ENCODE data around the gene SCLT1. TPM values are rescaled to one million over a fixed set of nuclear protein-coding genes. Genes with fewer than 3 reads are reported as not detected.

Gene SCLT1
- polyA plus RNA-seq, 1 donor from 2014 or later = 12.8 TPM

- H3K9me2 ChIP-seq (ENCODE audit: insufficient read depth, low read length) = no peaks in the 10 kb centered on the region
- H3K4me2 ChIP-seq (ENCODE audit: low read length) = no peak overlapping the region
- H3K9ac ChIP-seq (ENCODE audit: low read length) = no peak overlapping the region
- H3K79me2 ChIP-seq (replicated peaks; ENCODE audit: insufficient read depth, low read length) = no peaks in the 10 kb centered on the region
- H3K4me3 ChIP-seq (ENCODE audit: low read length) = no peak overlapping the region
- peaks cover 7% of the 10 kb centered on the region for H3K36me3 ChIP-seq (ENCODE audit: insufficient read depth, low read length)
- no peaks in the 10 kb centered on the region for H3F3A ChIP-seq (ENCODE audit: insufficient read depth, low read length, poor library complexity, severe bottlenecking)
- H3K27ac ChIP-seq (ENCODE audit: low read length) = no peak overlapping the region
- no peak overlapping the region for H2AFZ ChIP-seq (ENCODE audit: low read depth, low read length)
- no peaks in the 10 kb centered on the region for H4K20me1 ChIP-seq (ENCODE audit: insufficient read depth)
- H3K9me3 ChIP-seq (ENCODE audit: low read length) = no peaks in the 10 kb centered on the region
- TF ChIP-seq RAD21 (conservative IDR thresholded peaks at IDR 0.05) = no peak
- TF ChIP-seq MXI1 (conservative IDR thresholded peaks at IDR 0.05; ENCODE audit: poor library complexity, severe bottlenecking) = no peak
- TF ChIP-seq EP300 (conservative IDR thresholded peaks at IDR 0.05; ENCODE audit: poor library complexity, severe bottlenecking) = peak; percentile 30
- peak; percentile 44 for TF ChIP-seq POLR2AphosphoS5 (IDR thresholded peaks at IDR 0.05)
- no peak for TF ChIP-seq SMC3 (conservative IDR thresholded peaks at IDR 0.05; ENCODE audit: poor library complexity)
- H3K27me3 ChIP-seq (ENCODE audit: insufficient read depth, low read depth, low read length) = no peaks in the 10 kb centered on the region
These were observed 223.4 kb downstream of the SCLT1 start for GRCh38 chr4:128869776-128870509.

GRCh38 chr4:128868758-128869157 lies 224.6 kb downstream of the SCLT1 start:
- H3K36me3 ChIP-seq (ENCODE audit: insufficient read depth, low read length) = peaks cover 7% of the 10 kb centered on the region
- TF ChIP-seq EZH2 (IDR thresholded peaks at IDR 0.05; ENCODE audit: borderline replicate concordance, insufficient read depth, low read length, poor library complexity, severe bottlenecking) (no peak), POLR2AphosphoS5 (IDR thresholded peaks at IDR 0.05) (no peak), CTCF (IDR thresholded peaks at IDR 0.05; ENCODE audit: poor library complexity, severe bottlenecking) (no peak), TAF1 (IDR thresholded peaks at IDR 0.05; ENCODE audit: low read depth) (no peak)
- no peaks in the 10 kb centered on the region for H3K27me3 ChIP-seq (ENCODE audit: insufficient read depth, low read depth, low read length)
- no peak overlapping the region for H2AFZ ChIP-seq (ENCODE audit: low read depth, low read length)
- no peaks in the 10 kb centered on the region for H3K9me3 ChIP-seq (ENCODE audit: low read length)
- H3K9me2 ChIP-seq (ENCODE audit: insufficient read depth, low read length) = no peaks in the 10 kb centered on the region
- no peak overlapping the region for H3K27ac ChIP-seq (ENCODE audit: low read length)
- no peaks in the 10 kb centered on the region for H3K79me2 ChIP-seq (replicated peaks; ENCODE audit: insufficient read depth, low read length)
- H4K20me1 ChIP-seq (ENCODE audit: insufficient read depth) = no peaks in the 10 kb centered on the region
- no peak overlapping the region for H3K4me2 ChIP-seq (ENCODE audit: low read length)
- no peaks in the 10 kb centered on the region for H3F3A ChIP-seq (ENCODE audit: insufficient read depth, low read length, poor library complexity, severe bottlenecking)
- H3K4me3 ChIP-seq (ENCODE audit: low read length) = no peak overlapping the region
- H3K9ac ChIP-seq (ENCODE audit: low read length) = no peak overlapping the region

- Histone ChIP-seq H3F3A (ENCODE audit: insufficient read depth, low read length, poor library complexity, severe bottlenecking) (no peaks in the 10 kb centered on the region), H3K4me2 (ENCODE audit: low read length) (no peak overlapping the region), H3K36me3 (ENCODE audit: insufficient read depth, low read length) (peaks cover 3% of the 10 kb centered on the region), H3K27me3 (ENCODE audit: insufficient read depth, low read depth, low read length) (no peaks in the 10 kb centered on the region), H4K20me1 (ENCODE audit: insufficient read depth) (no peaks in the 10 kb centered on the region), H3K9me3 (ENCODE audit: low read length) (no peaks in the 10 kb centered on the region), H2AFZ (ENCODE audit: low read depth, low read length) (no peak overlapping the region), H3K9me2 (ENCODE audit: insufficient read depth, low read length) (no peaks in the 10 kb centered on the region), H3K4me3 (ENCODE audit: low read length) (no peak overlapping the region), H3K79me2 (replicated peaks; ENCODE audit: insufficient read depth, low read length) (no peaks in the 10 kb centered on the region), H3K27ac (ENCODE audit: low read length) (no peak overlapping the region), H3K9ac (ENCODE audit: low read length) (no peak overlapping the region)
- no peak for TF ChIP-seq REST (IDR thresholded peaks at IDR 0.05; ENCODE audit: borderline replicate concordance)
- no peak for TF ChIP-seq TAF1 (IDR thresholded peaks at IDR 0.05; ENCODE audit: low read depth)
- no peak for TF ChIP-seq SMC3 (conservative IDR thresholded peaks at IDR 0.05; ENCODE audit: poor library complexity)
- no peak for TF ChIP-seq MXI1 (conservative IDR thresholded peaks at IDR 0.05; ENCODE audit: poor library complexity, severe bottlenecking)
- TF ChIP-seq CTCF (IDR thresholded peaks at IDR 0.05; ENCODE audit: poor library complexity, severe bottlenecking) = no peak
- no peak for TF ChIP-seq RAD21 (conservative IDR thresholded peaks at IDR 0.05)
- no peak for TF ChIP-seq EP300 (conservative IDR thresholded peaks at IDR 0.05; ENCODE audit: poor library complexity, severe bottlenecking)
- no peak for TF ChIP-seq EZH2 (IDR thresholded peaks at IDR 0.05; ENCODE audit: borderline replicate concordance, insufficient read depth, low read length, poor library complexity, severe bottlenecking)
- TF ChIP-seq POLR2AphosphoS5 (IDR thresholded peaks at IDR 0.05) = no peak
These were observed 226.6 kb downstream of the SCLT1 start for GRCh38 chr4:128866691-128867090.

Measured in neural cell (in vitro differentiated cells).